ENCODE measurements around the gene RABL2B.

DNA sequence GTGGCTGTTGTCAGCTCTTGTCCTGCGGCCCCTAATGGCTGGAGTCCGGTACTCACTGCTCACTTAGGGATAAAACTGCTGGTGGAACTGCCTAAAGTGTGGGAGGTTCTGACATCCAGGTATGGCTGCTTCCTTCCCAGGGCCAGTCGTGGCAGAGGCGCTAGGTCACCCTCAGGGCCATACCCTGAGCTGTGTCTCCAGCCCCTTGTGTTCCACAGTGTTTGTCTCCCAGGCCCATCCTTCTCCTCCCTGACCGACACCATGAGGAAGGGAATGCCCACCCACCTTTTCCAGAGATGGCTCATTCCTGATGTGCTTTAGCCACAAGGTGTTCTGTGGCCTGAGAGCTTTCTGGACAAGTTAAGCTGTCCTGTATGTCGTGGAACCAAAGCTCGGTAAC lies 57.8 kb downstream of the RABL2B start:
- TF ChIP-seq CTCF (IDR thresholded peaks at IDR 0.05) (no peak), POLR2A (IDR thresholded peaks at IDR 0.05) (no peak)
